ENCODE data around the gene PEX11G.

Gene PEX11G

GRCh38 chr19:7515110-7515644 is 26.3 kb upstream of the PEX11G start:
- H3K4me1 ChIP-seq (ENCODE audit: control extremely low read depth in 1 of 4, control insufficient read depth in 4 of 4, insufficient read depth in 4 of 4, low read length in 3 of 4), result peaks cover 0 to 17% (median 9%) of the 10 kb centered on the region in 4 experiments
- H3K9me3 ChIP-seq (ENCODE audit: control extremely low read depth in 1 of 5, control insufficient read depth in 4 of 5, insufficient read depth in 2 of 5, low read depth in 1 of 5, low read length in 4 of 5), result peaks cover 0 to under 1% (median 0%) of the 10 kb centered on the region in 5 experiments
- WGBS (ENCODE audit: insufficient coverage), result 92% methylated on average over 10 of the region's 13 CpGs
- peak overlapping the region in 5 of 7 experiments; percentile 43 to 77 (median 64) for H3K4me3 ChIP-seq (ENCODE audit: control insufficient read depth in 1 of 7, extremely low read depth in 1 of 7, insufficient read depth in 4 of 7, low read depth in 2 of 7, low read length in 6 of 7)
- no peaks in the 10 kb centered on the region for H3K27me3 ChIP-seq (replicated peaks in 2 of 5; ENCODE audit: control insufficient read depth in 4 of 5, insufficient read depth in 5 of 5, low read length in 4 of 5)
- no peak for DNase-seq
- CTCF ChIA-PET, result interaction anchor here (1.7 kb wide), 1 partner anchor 10 kb away, joined by 5 read pairs; no protein-coding TSS in a partner anchor
- POLR2A ChIA-PET, result interaction anchor here (1.4 kb wide), 1 partner anchor 30 kb away, joined by 4 read pairs; no protein-coding TSS in a partner anchor
- H3K36me3 ChIP-seq (ENCODE audit: control insufficient read depth in 4 of 4, insufficient read depth in 4 of 4, low read length in 3 of 4), result peaks cover 0 to 11% (median 0%) of the 10 kb centered on the region in 4 experiments
- H3K27ac ChIP-seq (ENCODE audit: insufficient read depth in 1 of 2, low read depth in 1 of 2, low read length in 2 of 2, poor library complexity in 1 of 2, severe bottlenecking in 2 of 2), result no peak overlapping the region

DNA sequence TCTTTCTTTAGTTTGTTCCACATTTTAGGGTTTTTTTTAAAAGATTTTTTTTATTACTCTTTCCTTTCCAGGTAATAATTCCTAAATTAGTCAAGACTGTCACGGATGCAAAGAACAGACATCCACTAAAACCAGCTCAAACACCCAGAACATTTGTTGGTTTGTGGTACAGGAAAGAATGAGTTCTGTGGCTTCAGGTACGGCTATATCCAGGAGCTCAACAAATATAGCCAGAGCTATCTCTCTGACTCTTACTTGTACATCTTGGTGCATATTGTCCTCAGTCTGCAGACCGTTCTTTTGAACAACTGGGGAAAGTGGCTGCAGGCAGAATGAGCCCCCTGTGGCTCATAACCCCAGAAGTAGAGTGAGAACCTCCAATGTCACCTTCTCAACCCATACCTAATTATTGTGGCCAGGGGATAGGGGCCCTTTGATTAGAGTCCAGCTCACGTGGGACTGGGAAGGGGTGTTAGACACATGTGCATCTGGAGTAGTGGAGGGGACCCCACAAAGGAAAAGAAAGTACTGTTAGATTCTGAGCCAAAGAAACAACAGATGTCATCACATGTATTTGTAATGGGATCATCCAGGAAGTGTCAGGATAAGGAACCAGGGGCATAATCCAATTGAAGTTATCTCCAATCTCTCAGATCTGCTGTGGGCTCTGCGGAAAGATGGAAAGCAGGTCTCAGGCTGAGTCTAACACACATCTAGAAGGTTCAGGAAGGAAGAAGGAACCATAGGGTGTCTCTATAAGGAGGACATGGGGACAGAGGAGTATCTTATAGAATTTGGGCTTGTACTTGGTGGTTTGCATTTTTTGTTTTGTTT is 25.2 kb upstream of the PEX11G start:
- POLR2A ChIA-PET, result no interaction called here

GRCh38 chr19:7512400-7512851 is 23.6 kb upstream of the PEX11G start:
- Histone ChIP-seq H3K27ac (ENCODE audit: insufficient read depth in 1 of 2, low read depth in 1 of 2, low read length in 2 of 2, poor library complexity in 1 of 2, severe bottlenecking in 2 of 2) (no peak overlapping the region), H3K36me3 (ENCODE audit: control insufficient read depth in 4 of 4, insufficient read depth in 4 of 4, low read length in 3 of 4) (no peaks in the 10 kb centered on the region), H3K4me3 (ENCODE audit: control insufficient read depth in 1 of 7, extremely low read depth in 1 of 7, insufficient read depth in 4 of 7, low read depth in 2 of 7, low read length in 6 of 7) (no peak overlapping the region), H3K9me3 (ENCODE audit: control extremely low read depth in 1 of 5, control insufficient read depth in 4 of 5, insufficient read depth in 2 of 5, low read depth in 1 of 5, low read length in 4 of 5) (peaks cover 0 to 1% (median 0%) of the 10 kb centered on the region in 5 experiments), H3K4me1 (ENCODE audit: control extremely low read depth in 1 of 4, control insufficient read depth in 4 of 4, insufficient read depth in 4 of 4, low read length in 3 of 4) (peaks cover 0 to 17% (median 9%) of the 10 kb centered on the region in 4 experiments), H3K27me3 (replicated peaks in 2 of 5; ENCODE audit: control insufficient read depth in 4 of 5, insufficient read depth in 5 of 5, low read length in 4 of 5) (no peaks in the 10 kb centered on the region)
- 91% methylated on average over 3 of the region's 6 CpGs for WGBS (ENCODE audit: insufficient coverage)
- CTCF ChIA-PET, result interaction anchor here (0.7 to 1.2 kb wide), 3 partner anchors 11 to 31 kb away, joined by 3 to 4 read pairs (median 3); no protein-coding TSS in a partner anchor
- no peak for DNase-seq
- POLR2A ChIA-PET, result no interaction called here

More for the DNA sequence above, 25.2 kb upstream of the PEX11G start:
- no peak for DNase-seq
- Histone ChIP-seq H3K4me3 (ENCODE audit: control insufficient read depth in 1 of 7, extremely low read depth in 1 of 7, insufficient read depth in 4 of 7, low read depth in 2 of 7, low read length in 6 of 7) (no peak overlapping the region), H3K27me3 (replicated peaks in 2 of 5; ENCODE audit: control insufficient read depth in 4 of 5, insufficient read depth in 5 of 5, low read length in 4 of 5) (no peaks in the 10 kb centered on the region), H3K27ac (ENCODE audit: insufficient read depth in 1 of 2, low read depth in 1 of 2, low read length in 2 of 2, poor library complexity in 1 of 2, severe bottlenecking in 2 of 2) (no peak overlapping the region), H3K9me3 (ENCODE audit: control extremely low read depth in 1 of 5, control insufficient read depth in 4 of 5, insufficient read depth in 2 of 5, low read depth in 1 of 5, low read length in 4 of 5) (peaks cover 0 to 1% (median 0%) of the 10 kb centered on the region in 5 experiments), H3K36me3 (ENCODE audit: control insufficient read depth in 4 of 4, insufficient read depth in 4 of 4, low read length in 3 of 4) (peaks cover 0 to under 1% (median 0%) of the 10 kb centered on the region in 4 experiments), H3K4me1 (ENCODE audit: control extremely low read depth in 1 of 4, control insufficient read depth in 4 of 4, insufficient read depth in 4 of 4, low read length in 3 of 4) (peaks cover 0 to 17% (median 9%) of the 10 kb centered on the region in 4 experiments)
- WGBS (ENCODE audit: insufficient coverage), result 100% methylated on average over 2 of the region's 5 CpGs
- CTCF ChIA-PET, result interaction anchor here (1.7 kb wide), 1 partner anchor 9 kb away, joined by 5 read pairs; no protein-coding TSS in a partner anchor

- H3K4me3 ChIP-seq (ENCODE audit: control insufficient read depth in 1 of 7, extremely low read depth in 1 of 7, insufficient read depth in 4 of 7, low read depth in 2 of 7, low read length in 6 of 7), result no peak overlapping the region
- POLR2A ChIA-PET, result no interaction called here
- peaks cover 0 to 12% (median 10%) of the 10 kb centered on the region in 4 experiments for H3K4me1 ChIP-seq (ENCODE audit: control extremely low read depth in 1 of 4, control insufficient read depth in 4 of 4, insufficient read depth in 4 of 4, low read length in 3 of 4)
- H3K27ac ChIP-seq (ENCODE audit: insufficient read depth in 1 of 2, low read depth in 1 of 2, low read length in 2 of 2, poor library complexity in 1 of 2, severe bottlenecking in 2 of 2), result no peak overlapping the region
- CTCF ChIA-PET, result interaction anchor here (0.8 to 1.7 kb wide), 2 partner anchors 12 to 21 kb away, joined by 3 to 4 read pairs; partner anchors contain the start of gene PEX11G
- 26% methylated on average over 3 of the region's 3 CpGs for WGBS (ENCODE audit: insufficient coverage)
- peak in 1 of 3 donors; percentile 31 for DNase-seq
- peaks cover 0 to 1% (median 0%) of the 10 kb centered on the region in 5 experiments for H3K9me3 ChIP-seq (ENCODE audit: control extremely low read depth in 1 of 5, control insufficient read depth in 4 of 5, insufficient read depth in 2 of 5, low read depth in 1 of 5, low read length in 4 of 5)
- H3K36me3 ChIP-seq (ENCODE audit: control insufficient read depth in 4 of 4, insufficient read depth in 4 of 4, low read length in 3 of 4), result no peaks in the 10 kb centered on the region
- no peaks in the 10 kb centered on the region for H3K27me3 ChIP-seq (replicated peaks in 2 of 5; ENCODE audit: control insufficient read depth in 4 of 5, insufficient read depth in 5 of 5, low read length in 4 of 5)
Observed at GRCh38 chr19:7509625-7510024, 20.8 kb upstream of the PEX11G start.

GRCh38 chr19:7507884-7508283 is 19.0 kb upstream of the PEX11G start:
- CTCF ChIA-PET, result interaction anchor here (4.6 kb wide), 1 partner anchor 11 kb away, joined by 18 read pairs; a partner anchor contains a TSS
- POLR2A ChIA-PET, result no interaction called here
- Histone ChIP-seq H3K4me1 (ENCODE audit: control extremely low read depth in 1 of 4, control insufficient read depth in 4 of 4, insufficient read depth in 4 of 4, low read length in 3 of 4) (peaks cover 0 to 14% (median 10%) of the 10 kb centered on the region in 4 experiments), H3K27me3 (replicated peaks in 2 of 5; ENCODE audit: control insufficient read depth in 4 of 5, insufficient read depth in 5 of 5, low read length in 4 of 5) (no peaks in the 10 kb centered on the region), H3K4me3 (ENCODE audit: control insufficient read depth in 1 of 7, extremely low read depth in 1 of 7, insufficient read depth in 4 of 7, low read depth in 2 of 7, low read length in 6 of 7) (no peak overlapping the region), H3K9me3 (ENCODE audit: control extremely low read depth in 1 of 5, control insufficient read depth in 4 of 5, insufficient read depth in 2 of 5, low read depth in 1 of 5, low read length in 4 of 5) (peaks cover 0 to 1% (median 0%) of the 10 kb centered on the region in 5 experiments), H3K27ac (ENCODE audit: insufficient read depth in 1 of 2, low read depth in 1 of 2, low read length in 2 of 2, poor library complexity in 1 of 2, severe bottlenecking in 2 of 2) (no peak overlapping the region), H3K36me3 (ENCODE audit: control insufficient read depth in 4 of 4, insufficient read depth in 4 of 4, low read length in 3 of 4) (no peaks in the 10 kb centered on the region)
- peak; percentile 40 to 56 (median 51) for DNase-seq
- 45% methylated on average over 10 of the region's 11 CpGs for WGBS (ENCODE audit: insufficient coverage)

DNA sequence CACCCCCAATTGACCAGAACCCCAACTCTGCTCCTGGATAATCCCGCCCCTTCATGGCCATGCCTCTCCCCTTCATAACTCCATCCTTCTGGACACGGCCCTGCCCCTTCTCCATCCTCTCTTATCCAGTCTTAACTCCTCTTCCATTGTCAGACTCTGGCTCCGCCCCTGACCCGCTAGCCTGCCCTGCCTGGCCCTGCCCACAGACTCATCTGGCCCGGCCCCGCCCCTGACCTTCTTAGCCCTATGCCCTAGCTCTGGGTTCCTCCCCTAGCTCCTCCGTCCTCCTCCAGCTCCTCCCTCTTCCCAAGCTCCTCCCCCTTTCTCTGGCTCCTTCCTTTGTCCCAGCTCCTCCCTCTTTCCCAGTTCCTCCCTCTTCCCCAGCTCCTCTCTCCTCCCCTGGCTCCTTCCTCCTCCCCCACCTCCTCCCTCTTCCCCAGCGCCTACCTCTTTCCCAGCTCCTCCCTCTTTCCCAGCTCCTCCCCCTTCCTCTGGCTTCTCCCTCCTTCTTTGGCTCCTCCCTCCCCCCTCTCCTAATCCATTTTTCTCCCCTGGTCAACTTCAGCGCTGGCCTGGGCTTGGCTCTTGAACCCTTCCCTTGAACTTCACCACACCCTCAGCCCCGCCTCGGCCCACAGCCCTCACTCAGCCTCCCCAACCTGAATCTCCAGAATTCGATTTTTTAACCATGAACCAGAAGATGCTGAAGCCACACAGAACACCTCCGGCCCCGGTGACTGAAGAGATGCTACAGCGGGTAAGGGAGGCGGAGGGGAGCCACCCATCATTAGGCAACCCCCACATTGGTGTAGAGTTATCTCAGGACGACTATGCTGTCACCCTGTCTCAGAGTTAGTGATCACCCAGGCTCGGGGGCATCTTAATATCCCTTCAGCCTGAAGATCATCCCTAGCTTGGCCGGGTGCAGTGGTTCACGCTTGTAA is 17.8 kb upstream of the PEX11G start:
- Histone ChIP-seq H3K27me3 (replicated peaks in 2 of 5; ENCODE audit: control insufficient read depth in 4 of 5, insufficient read depth in 5 of 5, low read length in 4 of 5) (peaks cover 0 to 9% (median 0%) of the 10 kb centered on the region in 5 experiments), H3K27ac (ENCODE audit: insufficient read depth in 1 of 2, low read depth in 1 of 2, low read length in 2 of 2, poor library complexity in 1 of 2, severe bottlenecking in 2 of 2) (no peak overlapping the region), H3K4me3 (ENCODE audit: control insufficient read depth in 1 of 7, extremely low read depth in 1 of 7, insufficient read depth in 4 of 7, low read depth in 2 of 7, low read length in 6 of 7) (peak overlapping the region in 1 of 7 experiments; percentile 2), H3K9me3 (ENCODE audit: control extremely low read depth in 1 of 5, control insufficient read depth in 4 of 5, insufficient read depth in 2 of 5, low read depth in 1 of 5, low read length in 4 of 5) (peaks cover 0 to 1% (median 0%) of the 10 kb centered on the region in 5 experiments), H3K4me1 (ENCODE audit: control extremely low read depth in 1 of 4, control insufficient read depth in 4 of 4, insufficient read depth in 4 of 4, low read length in 3 of 4) (peaks cover 0 to 14% (median 10%) of the 10 kb centered on the region in 4 experiments), H3K36me3 (ENCODE audit: control insufficient read depth in 4 of 4, insufficient read depth in 4 of 4, low read length in 3 of 4) (no peaks in the 10 kb centered on the region)
- CTCF ChIA-PET, result interaction anchor here (4.6 kb wide), 1 partner anchor 9 kb away, joined by 18 read pairs; a partner anchor contains a TSS
- POLR2A ChIA-PET, result no interaction called here
- DNase-seq, result peak; percentile 73 to 86 (median 81)
- WGBS (ENCODE audit: insufficient coverage), result 31% methylated on average over 15 of the region's 20 CpGs

All from common myeloid progenitor, CD34-positive (primary cell).